Thyroid gland (tissue), 4 donors: ENCODE data around the gene PHF21B. TPM values are rescaled to one million over a fixed set of nuclear protein-coding genes. Genes with fewer than 3 reads are reported as not detected.

Experiments used
- DNase-seq, 2 donors: peaks; one replicate each; pipeline ENCODE4 v3.0.0-alpha.2; 2019
- H3K27ac ChIP-seq, 3 donors: fragments of 200-600 bp; sonication (generic); 1 replicate in 2 of 3; 2 replicates in 1 of 3; pipeline ENCODE4 v1.5.1; 2016 to 2019; ENCODE audit warnings: mild to moderate bottlenecking in 1 of 3, moderate library complexity in 1 of 3
- H3K27me3 ChIP-seq: fragments of 200-600 bp; sonication (generic); one replicate; pipeline ENCODE4 v1.5.1; 2019
- H3K36me3 ChIP-seq, 2 donors: fragments of 200-600 bp; sonication (generic); one replicate each; pipeline ENCODE4 v1.5.1; 2016 to 2019
- H3K4me1 ChIP-seq, 2 donors: fragments of 200-600 bp; sonication (generic); one replicate each; pipeline ENCODE4 v1.5.1; 2017 to 2019
- H3K4me3 ChIP-seq, 3 donors: fragments of 200-600 bp; sonication (generic); replicated peaks in 1 of 3; 1 replicate in 2 of 3; 2 replicates in 1 of 3; pipeline ENCODE4 v1.5.1; 2016; ENCODE audit warnings: mild to moderate bottlenecking in 1 of 3
- H3K9me3 ChIP-seq: fragments of 200-600 bp; sonication (generic); one replicate; pipeline ENCODE4 v1.5.1; 2017
- CTCF ChIP-seq, 6 experiments: fragments of 200-600 bp in 3 of 6; fragments of 450-650 bp in 3 of 6; sonication (generic) in 3 of 6; IDR thresholded peaks; one replicate each; pipeline ENCODE4 v1.5.1; 2016 to 2019; ENCODE audit warnings: antibody characterized with exemption in 6 of 6, mild to moderate bottlenecking in 2 of 6, inconsistent platforms in 1 of 6, moderate library complexity in 1 of 6
- POLR2A ChIP-seq, 2 donors: fragments of 450-650 bp; IDR thresholded peaks; one replicate each; pipeline ENCODE4 v1.6.1; 2017; ENCODE audit warnings: antibody characterized with exemption in 2 of 2, mild to moderate bottlenecking in 2 of 2, moderate library complexity in 1 of 2
- WGBS, 2 donors: methylation state at CpG; one replicate each; pipeline ENCODE4 v1.1.5; 2017; 5-methylcytosine and 5-hydroxymethylcytosine counted together
- intact Hi-C: fragments of 100-400 bp; cut with DNase I; formaldehyde crosslinking; loops from one replicate; pipeline ENCODE4 v1.15.1; 2023
- total RNA-seq, 4 donors: library from RNA; depleted of rRNA; stranded (reverse); fragments of >200 nt; gene quantifications; one replicate each; pipeline ENCODE4 v1.2.3, GENCODE V29; 2016

Gene PHF21B
- total RNA-seq, 4 donors from 2014 or later: 0.33 to 8.9 (median 2.2) TPM

GRCh38 chr22:44973829-44974228, 36.0 kb downstream of the PHF21B start:
- Histone ChIP-seq H3K36me3 (no peaks in the 10 kb centered on the region), H3K4me1 (no peaks in the 10 kb centered on the region), H3K9me3 (no peaks in the 10 kb centered on the region), H3K27me3 (no peaks in the 10 kb centered on the region), H3K4me3 (no peak overlapping the region), H3K27ac (no peak overlapping the region)
- DNase-seq: no peak
- 83 to 94% methylated on average over 8 of the region's 8 CpGs for WGBS, 2 donors
- intact Hi-C loops: no loop called here
- TF ChIP-seq CTCF (IDR thresholded peaks at IDR 0.05) (no peak), POLR2A (IDR thresholded peaks at IDR 0.05) (no peak)

- WGBS, 2 donors: 74 to 77% methylated on average over 22 of the region's 23 CpGs
- no peaks in the 10 kb centered on the region for H3K27me3 ChIP-seq
- H3K4me3 ChIP-seq: no peak overlapping the region
- H3K27ac ChIP-seq: no peak overlapping the region
- intact Hi-C loops: no loop called here
- no peaks in the 10 kb centered on the region for H3K36me3 ChIP-seq
- no peaks in the 10 kb centered on the region for H3K9me3 ChIP-seq
- no peak for DNase-seq
- H3K4me1 ChIP-seq: no peaks in the 10 kb centered on the region
- TF ChIP-seq POLR2A (IDR thresholded peaks at IDR 0.05) (no peak), CTCF (IDR thresholded peaks at IDR 0.05) (no peak)
Observed at GRCh38 chr22:44972363-44973083, 37.3 kb downstream of the PHF21B start.

GRCh38 chr22:44971651-44972362, 38.0 kb downstream of the PHF21B start:
- H3K36me3 ChIP-seq: no peaks in the 10 kb centered on the region
- no peak overlapping the region for H3K27ac ChIP-seq
- H3K4me1 ChIP-seq: no peaks in the 10 kb centered on the region
- intact Hi-C loops: no loop called here
- 80 to 82% methylated on average over 11 of the region's 11 CpGs for WGBS, 2 donors
- no peak for DNase-seq
- H3K4me3 ChIP-seq: no peak overlapping the region
- no peaks in the 10 kb centered on the region for H3K9me3 ChIP-seq
- no peaks in the 10 kb centered on the region for H3K27me3 ChIP-seq
- TF ChIP-seq CTCF (IDR thresholded peaks at IDR 0.05): no peak

- no peak for DNase-seq
- intact Hi-C loops: no loop called here
- Histone ChIP-seq H3K4me3 (no peak overlapping the region), H3K36me3 (no peaks in the 10 kb centered on the region), H3K9me3 (no peaks in the 10 kb centered on the region), H3K27ac (no peak overlapping the region), H3K27me3 (no peaks in the 10 kb centered on the region), H3K4me1 (no peaks in the 10 kb centered on the region)
- no peak for TF ChIP-seq POLR2A (IDR thresholded peaks at IDR 0.05)
- no peak for TF ChIP-seq CTCF (IDR thresholded peaks at IDR 0.05)
- WGBS, 2 donors: 91 to 96% methylated on average over 5 to 6 of the region's 6 CpGs
Observed at GRCh38 chr22:44970291-44970690, 39.5 kb downstream of the PHF21B start.

- H3K27me3 ChIP-seq: no peaks in the 10 kb centered on the region
- WGBS, 2 donors: 90 to 94% methylated on average over 7 to 8 of the region's 9 CpGs
- H3K4me3 ChIP-seq: no peak overlapping the region
- DNase-seq: no peak
- TF ChIP-seq CTCF (IDR thresholded peaks at IDR 0.05) (no peak), POLR2A (IDR thresholded peaks at IDR 0.05) (no peak)
- H3K9me3 ChIP-seq: no peaks in the 10 kb centered on the region
- intact Hi-C loops: no loop called here
- H3K27ac ChIP-seq: no peak overlapping the region
- no peaks in the 10 kb centered on the region for H3K4me1 ChIP-seq
- H3K36me3 ChIP-seq: no peaks in the 10 kb centered on the region
Observed at GRCh38 chr22:44969817-44970216, 40.0 kb downstream of the PHF21B start.
